Naive thymus-derived CD8-positive, alpha-beta T cell (primary cell): Measurements from ENCODE around the gene DIAPH2. TPM values are rescaled to one million over a fixed set of nuclear protein-coding genes. Genes with fewer than 3 reads are reported as not detected.

Experiments used
- ATAC-seq, 2 donors: fragments of 150-1000 bp; cut with Tn5 transposase in 1 of 2; sonication (Bioruptor Pico), chemical (Tn5 transposase) in 1 of 2; 1 replicate in 1 of 2; 2 replicates in 1 of 2; pipeline ENCODE4 v1.10.0; 2021; ENCODE audit warnings: mild to moderate bottlenecking in 2 of 2, moderate library complexity in 2 of 2
- POLR2A ChIA-PET: fragments of 350-600 bp; sonication (Branson Sonifier 250); formaldehyde crosslinking; loops from one replicate; lab custom pipeline; 2021; ENCODE audit warnings: antibody characterized with exemption; lab: Charles Lee
- DNase-seq, 10 donors: peaks; one replicate each; pipeline versions ENCODE4 v3.0.0 to v3.0.0-alpha.2; 2020 to 2022
- H3K27ac Mint-ChIP-seq, 10 donors: one replicate each; pipeline ENCODE4 v1.8.0; 2020 to 2022; ENCODE audit warnings: mild to moderate bottlenecking in 10 of 10, mixed read lengths in 10 of 10, moderate library complexity in 4 of 10, inconsistent platforms in 1 of 10
- H3K27me3 Mint-ChIP-seq, 5 donors: one replicate each; pipeline ENCODE4 v1.8.0; 2021 to 2022; ENCODE audit warnings: mixed read lengths in 5 of 5
- H3K36me3 Mint-ChIP-seq, 3 donors: one replicate each; pipeline ENCODE4 v1.8.0; 2020 to 2022; ENCODE audit warnings: mixed read lengths in 3 of 3, mild to moderate bottlenecking in 2 of 3, inconsistent platforms in 1 of 3
- H3K4me1 Mint-ChIP-seq, 4 donors: one replicate each; pipeline ENCODE4 v1.8.0; 2021 to 2022; ENCODE audit warnings: mixed read lengths in 4 of 4
- H3K4me3 Mint-ChIP-seq, 10 donors: one replicate each; pipeline ENCODE4 v1.8.0; 2020 to 2022; ENCODE audit warnings: mild to moderate bottlenecking in 10 of 10, mixed read lengths in 10 of 10, moderate library complexity in 6 of 10, inconsistent platforms in 1 of 10
- H3K9me3 Mint-ChIP-seq, 9 donors: one replicate each; pipeline ENCODE4 v1.8.0; 2020 to 2022; ENCODE audit warnings: mixed read lengths in 9 of 9, mild to moderate bottlenecking in 3 of 9, inconsistent platforms in 1 of 9, moderate library complexity in 1 of 9
- polyA plus RNA-seq, 3 donors: library from polyadenylated mRNA; unstranded; fragments of 300-500 nt; fragmentation: Illumina TruSeq; gene quantifications; one replicate each; pipeline ENCODE4 v1.2.3, GENCODE V29; 2021
- total RNA-seq, 8 experiments: library from RNA in 2 of 8; stranded (reverse) in 2 of 8; gene quantifications; one replicate each; pipeline ENCODE4 v1.2.3 and lab custom pipeline; 2021 to 2026

The DIAPH2 gene
- total and polyA plus RNA-seq, 5 experiments from 2014 or later, result 4.2 to 6.1 (median 5.9) TPM

GRCh38 chrX:97636473-97637140 is 952.0 kb downstream of the DIAPH2 start:
- Mint-ChIP-seq H3K36me3 (no peaks in the 10 kb centered on the region), H3K27ac (peak overlapping the region in 1 of 10 donors; percentile 35), H3K4me1 (peaks cover 0 to 8% (median 5%) of the 10 kb centered on the region in 4 donors), H3K27me3 (peaks cover 0 to under 1% (median 0%) of the 10 kb centered on the region in 5 donors), H3K4me3 (no peak overlapping the region), H3K9me3 (no peaks in the 10 kb centered on the region)
- POLR2A ChIA-PET, result no interaction called here
- no peak for ATAC-seq
- DNase-seq, result no peak

GRCh38 chrX:97637289-97637688 is 952.6 kb downstream of the DIAPH2 start:
- H3K27me3 Mint-ChIP-seq, result no peaks in the 10 kb centered on the region
- ATAC-seq (no peak), DNase-seq (no peak)
- H3K4me3 Mint-ChIP-seq, result no peak overlapping the region
- peak overlapping the region in 1 of 10 donors; percentile 35 for H3K27ac Mint-ChIP-seq
- POLR2A ChIA-PET, result no interaction called here
- H3K36me3 Mint-ChIP-seq, result no peaks in the 10 kb centered on the region
- H3K4me1 Mint-ChIP-seq, result peaks cover 0 to 8% (median 5%) of the 10 kb centered on the region in 4 donors
- no peaks in the 10 kb centered on the region for H3K9me3 Mint-ChIP-seq

DNA sequence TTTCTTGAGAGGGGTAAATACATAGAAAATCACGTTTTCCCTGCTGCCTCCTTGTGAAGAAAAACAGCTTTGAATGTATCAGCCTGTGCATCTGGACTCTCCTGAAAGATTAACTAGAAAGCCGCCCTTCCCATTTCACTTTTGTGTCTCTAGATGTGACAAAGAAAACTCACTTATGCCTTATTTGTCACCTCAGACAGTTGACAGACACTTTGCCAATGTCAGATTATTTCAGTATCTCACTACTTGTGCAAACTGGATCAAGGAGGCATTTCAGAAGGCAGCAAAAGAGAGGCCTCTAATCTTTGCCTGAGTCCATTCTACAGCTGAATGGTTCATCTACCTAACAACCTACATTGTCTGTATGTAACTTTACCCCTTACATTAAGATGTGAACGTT is 954.0 kb downstream of the DIAPH2 start:
- DNase-seq, result no peak
- Mint-ChIP-seq H3K9me3 (peaks cover 0 to 8% (median 0%) of the 10 kb centered on the region in 9 donors), H3K4me1 (peaks cover 0 to 8% (median 5%) of the 10 kb centered on the region in 4 donors), H3K27me3 (no peaks in the 10 kb centered on the region), H3K27ac (peak overlapping the region in 1 of 10 donors; percentile 25), H3K36me3 (no peaks in the 10 kb centered on the region), H3K4me3 (no peak overlapping the region)
- ATAC-seq, result no peak
- POLR2A ChIA-PET, result no interaction called here

- POLR2A ChIA-PET, result no interaction called here
- Mint-ChIP-seq H3K4me3 (no peak overlapping the region), H3K4me1 (peaks cover 0 to 8% (median 5%) of the 10 kb centered on the region in 4 donors), H3K9me3 (peaks cover 0 to 8% (median 0%) of the 10 kb centered on the region in 9 donors), H3K36me3 (peaks cover 0 to 2% (median 0%) of the 10 kb centered on the region in 3 donors), H3K27ac (peak overlapping the region in 2 of 10 donors; percentile 75 to 85), H3K27me3 (no peaks in the 10 kb centered on the region)
- no peak for ATAC-seq
- DNase-seq, result no peak
These were observed 954.9 kb downstream of the DIAPH2 start for GRCh38 chrX:97639526-97639925.

Other genes with a start within 250 kb of the DIAPH2 start
- gene RPA4, start 199.1 kb downstream of the DIAPH2 start, total RNA-seq, result under 1 TPM; 0.31 to 0.41 TPM
- gene RPA4, start 199.1 kb downstream of the DIAPH2 start, polyA plus RNA-seq, result under 1 TPM in 1 of 3 donors, not detected in 2; 0.09 TPM